Measurements from ENCODE around the gene PC.

PC gene

DNA sequence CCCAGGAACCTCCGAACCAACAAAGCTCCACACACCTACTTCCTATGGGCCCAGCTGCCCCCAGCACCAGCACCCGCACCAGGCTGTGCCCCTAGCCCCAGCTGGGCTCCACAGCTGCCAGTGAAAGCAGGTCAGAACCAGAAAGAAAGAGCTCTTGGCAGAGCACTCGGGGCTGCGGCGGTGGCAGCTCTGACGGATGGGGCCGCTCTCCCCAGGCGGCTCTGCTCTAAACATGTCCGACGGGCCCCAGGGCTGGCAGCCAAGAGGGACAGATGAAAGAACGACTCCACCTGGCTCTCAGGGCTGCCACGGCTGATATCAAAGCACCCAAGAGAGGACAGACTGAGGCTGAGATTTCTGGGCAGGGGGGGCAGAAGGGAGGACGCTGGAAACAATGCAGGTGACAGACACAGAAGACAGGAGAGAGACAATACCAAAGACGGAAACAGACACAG, 75.6 kb downstream of the PC start:
- no peak for DNase-seq (ENCODE audit: low read depth)

DNA sequence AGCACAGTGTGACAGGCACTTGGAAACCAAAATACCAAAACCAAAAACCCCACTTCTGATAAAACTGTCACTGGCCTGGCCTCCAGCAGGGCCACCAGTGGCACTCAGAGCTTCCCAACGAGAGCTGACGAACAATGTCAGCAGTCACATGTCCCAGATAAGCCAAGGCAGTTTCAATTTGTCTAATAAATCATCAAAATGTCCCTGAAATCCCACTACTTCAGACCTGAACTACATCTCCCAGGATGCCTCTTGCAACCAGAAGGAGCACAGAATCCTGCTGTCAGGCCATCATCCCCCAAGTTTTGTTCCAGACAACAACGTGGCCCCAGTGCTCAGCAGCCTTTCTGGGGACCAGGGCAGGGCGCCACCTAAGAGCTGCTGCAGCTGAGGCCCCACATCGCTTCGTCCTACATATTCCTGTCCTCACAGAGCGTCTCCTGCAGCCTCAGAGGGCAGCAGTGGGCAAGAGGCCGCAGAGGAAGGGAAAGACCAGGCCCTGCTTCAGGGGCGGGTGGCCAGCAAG, 76.2 kb downstream of the PC start:
- no peak for DNase-seq (ENCODE audit: low read depth)

DNA sequence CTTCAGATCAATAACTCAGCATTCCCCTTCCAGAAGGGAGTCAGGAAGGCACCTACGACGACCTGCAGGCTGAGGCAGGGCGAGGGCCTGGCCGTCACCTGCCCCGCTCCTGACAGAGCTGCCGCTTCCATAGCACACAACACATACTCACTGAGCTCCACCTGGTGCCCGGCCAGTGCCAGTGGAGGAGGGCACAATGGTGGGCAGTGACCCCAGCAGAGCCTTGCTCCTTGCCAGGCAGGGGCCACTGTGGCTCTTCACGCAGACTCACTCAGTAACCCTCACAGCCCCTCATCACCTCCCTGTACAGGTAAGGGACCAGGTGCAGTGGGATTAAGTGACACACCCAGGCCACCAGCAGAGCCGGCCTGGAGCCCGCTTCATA, 76.7 kb downstream of the PC start:
- no peak for DNase-seq (ENCODE audit: low read depth)

DNA sequence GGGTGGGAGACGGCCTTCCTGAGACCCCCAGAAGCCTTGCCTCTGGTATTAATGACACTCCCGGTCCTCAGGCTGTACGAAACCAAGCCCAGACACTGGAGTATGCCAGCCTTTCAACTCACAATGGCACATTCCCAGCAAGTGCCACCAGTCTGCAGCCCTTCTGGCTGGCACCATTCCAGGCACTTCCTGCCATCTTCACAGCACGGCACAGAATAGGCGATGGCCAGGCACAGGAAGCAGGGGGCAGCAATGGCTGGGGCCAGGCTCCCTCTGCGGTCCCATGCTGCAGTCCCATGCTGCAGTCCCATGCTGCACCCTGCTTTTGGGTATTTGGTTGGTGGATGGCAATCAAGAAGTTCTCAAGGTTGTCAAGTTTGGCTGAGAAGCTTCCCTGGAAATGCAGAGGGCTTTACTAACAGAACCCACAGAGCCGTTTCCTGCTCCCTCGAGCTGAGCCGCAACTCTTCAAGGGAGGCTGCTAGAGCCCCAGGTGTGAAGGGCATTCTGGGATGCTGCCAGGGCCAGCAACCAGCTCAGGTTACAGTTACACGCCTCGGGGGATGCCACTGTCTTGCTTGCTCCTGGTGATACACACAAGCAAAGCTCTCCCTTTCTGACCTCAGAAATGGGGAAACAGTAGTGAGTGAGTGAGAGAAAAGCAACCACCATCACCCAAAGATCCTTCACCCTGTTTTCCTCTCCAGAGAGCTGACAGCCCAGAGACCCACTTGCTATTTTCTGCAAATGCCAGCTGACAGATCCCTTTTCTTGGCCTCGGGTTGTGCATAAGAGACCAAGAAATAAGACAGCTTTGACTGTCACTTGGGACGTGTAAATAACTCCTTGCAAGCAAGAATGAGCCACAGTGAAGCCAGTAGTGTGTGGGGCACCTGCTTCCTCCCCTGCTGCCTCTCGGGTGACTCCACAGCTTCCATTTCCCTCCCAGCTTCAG, 77.4 kb downstream of the PC start:
- no peak for DNase-seq (ENCODE audit: low read depth)

DNA sequence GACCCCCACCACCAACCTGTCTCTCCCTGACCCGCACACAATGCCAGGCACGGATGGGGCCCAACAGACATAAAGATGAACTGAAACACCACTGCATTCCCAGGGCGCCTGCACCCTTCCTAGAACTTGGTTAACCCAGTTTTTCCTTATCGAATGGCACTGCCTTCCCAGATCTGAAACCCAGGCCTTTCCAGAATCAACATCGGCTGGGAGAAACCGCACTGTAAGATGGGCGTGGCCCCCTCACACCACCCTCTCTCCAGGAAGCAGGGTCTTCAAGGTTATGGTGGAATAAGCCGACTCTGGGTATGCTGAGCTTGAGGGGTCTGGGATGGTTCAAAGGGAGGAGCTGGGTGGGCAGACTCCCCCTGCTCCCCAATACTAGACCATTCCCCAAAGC, 78.2 kb downstream of the PC start:
- no peak for DNase-seq (ENCODE audit: low read depth)

- DNase-seq (ENCODE audit: low read depth): no peak
Measured at GRCh38 chr11:66879583-66879982, 78.6 kb downstream of the PC start.

GRCh38 chr11:66879000-66879399, 79.2 kb downstream of the PC start:
- no peak for DNase-seq (ENCODE audit: low read depth)

GRCh38 chr11:66878474-66878873, 79.7 kb downstream of the PC start:
- DNase-seq (ENCODE audit: low read depth): no peak

- peak; percentile 70 for DNase-seq (ENCODE audit: low read depth)
Measured at GRCh38 chr11:66877588-66878385, 80.4 kb downstream of the PC start.

DNA sequence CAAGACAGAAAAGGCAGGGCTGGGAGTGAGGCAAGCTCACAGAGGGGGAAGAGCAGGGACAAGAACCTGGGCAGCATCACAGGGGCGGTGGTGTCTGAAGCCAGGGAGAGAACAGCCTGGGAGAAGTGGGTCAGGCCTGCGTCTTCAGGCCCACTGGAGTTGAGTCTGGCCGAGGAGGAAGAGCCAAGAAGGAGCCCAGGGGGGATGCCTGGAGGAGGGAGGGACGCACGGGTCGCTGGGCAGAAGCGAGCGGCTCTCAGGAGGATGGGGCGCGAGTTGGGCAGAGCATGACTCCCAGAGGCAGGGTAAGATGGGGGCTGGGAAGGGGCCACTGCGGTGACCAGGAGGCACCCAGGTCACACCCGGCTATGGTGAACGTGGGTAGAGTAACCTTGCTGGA, 82.8 kb downstream of the PC start:
- no peak for DNase-seq (ENCODE audit: low read depth)

DNA sequence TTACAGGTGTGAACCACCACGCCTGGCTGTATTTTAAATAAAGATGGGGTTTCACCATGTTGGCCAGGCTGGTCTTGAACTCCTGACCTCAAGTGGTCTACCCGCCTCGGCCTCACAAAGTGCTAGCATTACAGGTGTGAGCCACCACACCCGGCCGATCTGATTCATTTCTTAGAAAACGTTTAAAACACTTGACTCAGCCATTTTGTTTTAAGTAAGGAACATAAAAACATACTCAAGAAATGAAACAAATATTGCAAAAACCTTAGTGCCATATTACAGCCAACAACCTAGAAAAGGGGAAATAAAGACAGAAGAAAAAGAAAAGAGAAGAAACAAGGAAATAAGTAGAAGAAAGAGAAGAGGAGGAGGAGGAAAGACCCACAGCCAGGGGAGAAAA, 84.0 kb downstream of the PC start:
- no peak for DNase-seq (ENCODE audit: low read depth)

DNA sequence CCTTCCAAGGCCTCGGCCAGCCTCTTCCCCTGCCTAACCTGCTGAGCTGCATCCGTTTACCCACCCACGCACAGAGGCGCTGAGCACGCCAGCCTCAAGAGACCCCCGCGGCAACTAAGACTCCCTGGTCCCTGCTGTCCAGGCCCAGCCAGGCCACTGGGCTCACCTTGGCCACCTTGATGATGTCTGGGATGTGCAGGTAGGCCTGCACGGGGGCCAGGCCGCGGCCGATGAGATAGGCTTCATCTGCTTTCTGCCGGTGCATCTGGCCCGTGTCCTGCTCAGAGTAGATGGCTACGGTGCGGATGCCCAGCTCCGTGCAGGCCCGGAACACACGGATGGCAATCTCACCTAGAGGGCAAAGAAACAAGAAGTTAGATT, 86.7 kb downstream of the PC start:
- DNase-seq (ENCODE audit: low read depth): no peak

- no peak for DNase-seq (ENCODE audit: low read depth)
Measured at GRCh38 chr11:66870616-66871520, 87.3 kb downstream of the PC start.

DNA sequence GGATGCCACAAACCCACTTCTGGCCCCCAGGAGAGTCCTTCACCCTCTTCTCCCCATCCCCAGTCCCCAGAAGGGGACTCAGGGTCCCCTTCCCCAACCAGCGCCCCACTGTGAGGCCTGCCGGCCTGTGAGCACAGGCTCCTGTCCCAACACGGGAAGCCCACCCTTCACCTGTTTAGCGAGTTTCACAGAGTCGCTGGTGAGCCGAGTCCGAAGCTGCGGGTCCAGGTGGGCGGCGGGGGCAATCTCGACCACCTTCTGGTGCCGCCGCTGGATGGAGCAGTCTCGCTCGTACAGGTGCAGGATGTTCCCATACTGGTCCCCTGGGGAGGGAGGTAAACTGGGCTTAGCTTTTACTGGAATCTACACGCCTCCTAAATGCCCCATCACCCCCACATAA, 88.1 kb downstream of the PC start:
- no peak for DNase-seq (ENCODE audit: low read depth)

DNA sequence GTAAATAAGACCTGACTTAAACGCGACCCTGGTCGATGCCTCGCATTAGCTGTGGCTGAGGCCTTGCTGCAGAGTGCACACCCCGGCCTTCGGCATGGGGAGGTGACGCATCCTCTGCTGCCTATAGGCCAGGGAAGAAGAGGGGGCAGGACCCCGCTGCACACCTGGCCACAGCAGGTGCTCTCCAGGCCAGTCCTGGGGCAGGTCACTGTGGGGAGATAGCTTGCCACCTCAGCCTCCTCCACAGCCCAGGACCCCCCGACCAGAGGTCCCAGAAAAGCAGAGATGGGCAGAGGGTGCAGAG, 88.7 kb downstream of the PC start:
- no peak for DNase-seq (ENCODE audit: low read depth)

DNA sequence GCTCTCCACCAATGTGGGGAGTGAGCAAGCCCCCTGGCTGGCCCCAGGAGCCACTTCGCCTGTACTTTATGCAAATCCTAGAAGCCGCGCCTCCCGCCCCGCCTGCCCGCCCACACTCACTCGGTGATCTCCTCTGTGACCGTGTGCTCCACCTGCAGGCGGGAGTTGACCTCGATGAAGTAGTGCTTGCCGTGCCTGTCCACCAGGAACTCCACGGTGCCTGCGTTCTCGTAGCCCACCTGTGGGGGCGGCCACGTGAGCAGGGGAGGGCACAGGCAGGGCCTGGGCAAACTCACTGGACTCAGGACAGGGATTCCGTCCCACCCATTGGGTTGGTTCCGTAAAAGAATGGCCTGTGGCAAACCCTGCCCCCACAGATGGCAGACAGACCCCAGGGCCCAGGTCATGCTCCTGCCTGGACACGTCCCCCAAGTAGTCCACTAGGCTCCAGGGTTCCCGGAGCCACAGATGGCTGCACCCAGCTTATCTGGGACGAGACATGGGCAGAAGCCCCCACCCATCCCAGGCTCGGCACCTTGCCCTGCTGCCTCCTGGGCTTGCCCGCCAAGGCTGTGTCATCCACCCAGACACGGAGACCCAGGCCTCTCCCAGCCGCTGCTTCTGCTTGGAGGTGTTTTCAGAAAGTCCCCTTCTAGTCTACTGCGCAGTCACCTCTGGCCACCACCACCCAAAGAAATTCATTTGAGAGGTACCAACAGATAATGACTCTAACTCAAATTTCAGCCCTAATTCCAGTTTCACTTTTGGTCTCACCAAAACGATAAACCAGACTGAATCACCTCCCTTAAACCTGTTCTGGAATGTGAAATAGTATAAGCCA, 89.2 kb downstream of the PC start:
- peak; percentile 47 for DNase-seq (ENCODE audit: low read depth)

DNA sequence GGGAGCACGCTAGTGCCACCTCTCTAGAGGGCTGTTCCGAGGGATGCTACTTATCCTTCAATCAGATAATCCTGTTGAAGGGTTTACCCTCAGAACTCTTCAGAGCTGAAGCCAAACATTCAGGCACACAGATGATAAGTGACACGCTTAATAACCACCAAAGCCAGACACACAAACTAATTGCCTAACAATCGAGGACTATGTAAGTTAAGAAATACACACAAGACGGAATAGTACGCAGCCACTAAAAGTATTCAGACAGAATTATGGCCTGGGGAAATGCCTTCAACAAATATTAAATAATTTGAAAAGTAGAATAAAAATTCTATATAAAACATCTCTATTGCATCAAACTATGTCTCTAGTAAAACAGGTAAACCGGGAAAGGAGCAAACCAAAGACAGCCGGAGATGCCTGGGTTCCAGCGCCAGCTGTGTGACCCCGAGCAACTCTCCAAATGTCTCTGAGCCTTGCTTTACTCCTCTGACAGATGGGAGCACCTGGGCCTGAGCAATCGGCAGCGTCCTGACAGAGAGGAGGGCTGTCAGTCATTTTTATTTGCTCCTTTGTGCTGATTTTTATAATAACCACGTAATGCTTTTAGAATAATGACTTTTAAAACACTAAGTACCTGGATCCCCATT, 90.0 kb downstream of the PC start:
- no peak for DNase-seq (ENCODE audit: low read depth)

- no peak for DNase-seq (ENCODE audit: low read depth)
Measured at GRCh38 chr11:66867425-66868040, 90.7 kb downstream of the PC start.

DNA sequence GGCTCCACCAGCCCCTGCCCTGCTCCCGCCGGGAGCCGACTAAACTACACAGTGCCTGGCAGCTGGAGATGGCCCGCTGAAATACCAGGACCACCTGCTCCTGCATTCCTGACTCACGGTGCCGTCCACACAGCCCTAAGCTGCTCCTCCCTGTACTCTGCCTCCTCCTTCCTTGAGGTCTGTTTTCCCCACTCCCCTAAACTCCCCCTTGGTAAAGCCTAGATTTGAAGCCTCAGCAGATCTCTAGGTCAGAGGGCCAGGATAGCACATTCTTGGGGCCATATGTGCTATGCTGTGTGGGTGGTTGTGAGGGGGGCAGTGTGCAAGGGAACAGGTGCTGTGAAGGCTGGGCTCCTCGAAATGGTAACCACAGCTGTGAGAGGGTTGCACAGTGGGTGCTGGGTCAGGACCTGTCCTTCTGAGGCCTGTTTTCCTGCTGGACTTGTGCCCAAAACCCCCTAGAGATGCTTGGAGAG, 91.6 kb downstream of the PC start:
- no peak for DNase-seq (ENCODE audit: low read depth)

DNA sequence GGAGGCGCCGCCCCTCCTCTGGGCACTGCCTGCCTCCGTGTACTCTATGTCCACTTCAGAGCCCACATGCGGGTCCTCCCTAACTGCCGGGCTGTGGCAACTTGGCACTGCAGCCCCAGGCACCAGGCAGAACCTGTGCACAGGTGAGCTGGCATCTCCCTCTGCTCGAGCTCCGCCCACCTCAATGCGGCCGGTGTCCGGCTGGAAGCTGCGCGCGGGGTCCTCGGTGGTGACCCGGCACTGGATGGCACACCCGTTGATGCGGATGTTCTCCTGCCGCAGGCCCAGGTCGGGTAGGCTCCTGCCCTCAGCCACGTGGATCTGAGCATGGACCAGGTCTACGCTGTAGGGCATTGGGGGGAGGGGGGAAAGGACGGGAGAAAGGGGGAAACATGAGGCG, 92.2 kb downstream of the PC start:
- DNase-seq (ENCODE audit: low read depth): no peak

All from amniotic epithelial cell (primary cell).